HG03521 (cell line): ENCODE results near the gene SYN1.

Source experiments
- ATAC-seq: cut with Tn5 transposase; IDR thresholded peaks from one replicate; pipeline ENCODE4 v1.9.1; 2021; ENCODE audit warnings: mild to moderate bottlenecking, moderate library complexity; ENCODE audit not compliant: unreplicated experiment

The SYN1 gene

GRCh38 chrX:47634871-47635575, 15.4 kb upstream of the SYN1 start:
- no peak for ATAC-seq

- ATAC-seq = no peak
Observed at GRCh38 chrX:47633689-47634590, 14.3 kb upstream of the SYN1 start.

- ATAC-seq = no peak
Observed at GRCh38 chrX:47632666-47633065, 13.0 kb upstream of the SYN1 start.

GRCh38 chrX:47631676-47632075, 12.0 kb upstream of the SYN1 start:
- no peak for ATAC-seq

- ATAC-seq = no peak
Observed at GRCh38 chrX:47629419-47630200, 10.0 kb upstream of the SYN1 start, which contains the start of gene CFP. CFP (minus strand) TSS chrX:47629930; CDS start chrX:47629844, 86 bp downstream.

- no peak for ATAC-seq
Observed at GRCh38 chrX:47628982-47629381, 9.3 kb upstream of the SYN1 start.

GRCh38 chrX:47625365-47625764, 5.7 kb upstream of the SYN1 start:
- ATAC-seq = no peak

- no peak for ATAC-seq
Observed at GRCh38 chrX:47623540-47624027, 3.9 kb upstream of the SYN1 start.

- no peak for ATAC-seq
Observed at GRCh38 chrX:47621851-47622250, 2.2 kb upstream of the SYN1 start.

- ATAC-seq = no peak
Observed at GRCh38 chrX:47620303-47620685, 637 bp upstream of the SYN1 start.

- no peak for ATAC-seq
Observed at GRCh38 chrX:47618923-47619485, 653 bp downstream of the SYN1 start.

GRCh38 chrX:47614618-47615017, 5.0 kb downstream of the SYN1 start:
- ATAC-seq = no peak

- no peak for ATAC-seq
Observed at GRCh38 chrX:47613082-47613481, 6.6 kb downstream of the SYN1 start.

- ATAC-seq = no peak
Observed at GRCh38 chrX:47612418-47612817, 7.2 kb downstream of the SYN1 start.

GRCh38 chrX:47611926-47612325, 7.7 kb downstream of the SYN1 start:
- ATAC-seq = no peak

- no peak for ATAC-seq
Observed at GRCh38 chrX:47611489-47611888, 8.2 kb downstream of the SYN1 start.

- ATAC-seq = no peak
Observed at GRCh38 chrX:47610511-47610910, 9.1 kb downstream of the SYN1 start.

- no peak for ATAC-seq
Observed at GRCh38 chrX:47608130-47608810, 11.4 kb downstream of the SYN1 start.

- no peak for ATAC-seq
Observed at GRCh38 chrX:47607091-47607490, 12.6 kb downstream of the SYN1 start.

- no peak for ATAC-seq
Observed at GRCh38 chrX:47605024-47605423, 14.6 kb downstream of the SYN1 start.
